Posterior vena cava (tissue), 2 donors: ENCODE measurements around the gene WFIKKN1. TPM values are rescaled to one million over a fixed set of nuclear protein-coding genes. Genes with fewer than 3 reads are reported as not detected.

Experiments
- total RNA-seq, 2 donors: library from RNA; stranded (reverse); fragmentation: NEBNext Ultra II Directional; extraction: Animal tissue kit (Norgen Biotek cat#: 25700); gene quantifications; one replicate each; pipeline ENCODE4 v1.2.1, GENCODE V29; 2021
- donor health status: DM: yes; HTN: yes; CAD: no.
- donor health status: DM: yes; HTN: yes; CAD: no.

Gene WFIKKN1
- total RNA-seq, 2 donors from 2014 or later = 0.14 TPM

Other genes starting within 250 kb of the WFIKKN1 start
- 10 to 100 TPM; 24.7 to 28.9 TPM for gene PGAP6, start 249.0 kb upstream of the WFIKKN1 start, total RNA-seq
- gene NME4, start 233.8 kb upstream of the WFIKKN1 start, total RNA-seq = 100 to 1,000 TPM in 1 of 2 donors, 10 to 100 TPM in 1; 70.7 to 108 TPM
- 10 to 100 TPM; 11.2 to 12.9 TPM for gene DECR2, start 229.1 kb upstream of the WFIKKN1 start, total RNA-seq
- gene RAB11FIP3, start 205.3 kb upstream of the WFIKKN1 start, total RNA-seq = 10 to 100 TPM; 40.1 to 45.2 TPM
- gene CAPN15, start 103.3 kb upstream of the WFIKKN1 start, total RNA-seq = 10 to 100 TPM; 23.3 to 26.6 TPM
- gene PRR35, start 70.6 kb upstream of the WFIKKN1 start, total RNA-seq = not detected
- gene NHLRC4, start 64.0 kb upstream of the WFIKKN1 start, total RNA-seq = under 1 TPM; 0.38 to 0.65 TPM
- 10 to 100 TPM; 22.1 to 25.4 TPM for gene PIGQ, start 61.0 kb upstream of the WFIKKN1 start, total RNA-seq
- 10 to 100 TPM; 13.0 to 13.6 TPM for gene RAB40C, start 40.9 kb upstream of the WFIKKN1 start, total RNA-seq
- 10 to 100 TPM; 43.3 to 63.2 TPM for gene METTL26, start 5.3 kb downstream of the WFIKKN1 start, total RNA-seq
- 10 to 100 TPM; 19.0 to 21.5 TPM for gene MCRIP2, start 10.8 kb downstream of the WFIKKN1 start, total RNA-seq
- gene WDR90, start 18.4 kb downstream of the WFIKKN1 start, total RNA-seq = 10 to 100 TPM; 13.4 to 14.9 TPM
- 10 to 100 TPM; 57.5 to 65.1 TPM for gene RHOT2, start 37.1 kb downstream of the WFIKKN1 start, total RNA-seq
- under 1 TPM; 0.71 to 0.79 TPM for gene RHBDL1, start 44.7 kb downstream of the WFIKKN1 start, total RNA-seq
- 10 to 100 TPM; 73.3 to 79.7 TPM for gene STUB1, start 49.4 kb downstream of the WFIKKN1 start, total RNA-seq
- 10 to 100 TPM; 49.8 to 58.9 TPM for gene JMJD8, start 53.3 kb downstream of the WFIKKN1 start, total RNA-seq
- gene WDR24, start 59.4 kb downstream of the WFIKKN1 start, total RNA-seq = 1 to 10 TPM; 7.4 to 7.5 TPM
- not detected for gene FBXL16, start 74.8 kb downstream of the WFIKKN1 start, total RNA-seq
- 10 to 100 TPM; 21.6 to 24.9 TPM for gene METRN, start 84.1 kb downstream of the WFIKKN1 start, total RNA-seq
- 10 to 100 TPM; 20.0 to 25.5 TPM for gene ANTKMT, start 90.2 kb downstream of the WFIKKN1 start, total RNA-seq
- 1 to 10 TPM in 1 of 2 donors, under 1 TPM in 1; 0.52 to 1.0 TPM for gene CCDC78, start 95.5 kb downstream of the WFIKKN1 start, total RNA-seq
- 1 to 10 TPM; 3.6 to 4.1 TPM for gene HAGHL, start 96.1 kb downstream of the WFIKKN1 start, total RNA-seq
- 10 to 100 TPM; 18.2 to 18.6 TPM for gene CIAO3, start 110.0 kb downstream of the WFIKKN1 start, total RNA-seq
- gene MSLN, start 129.7 kb downstream of the WFIKKN1 start, total RNA-seq = under 1 TPM; 0.29 to 0.37 TPM
- gene RPUSD1, start 157.4 kb downstream of the WFIKKN1 start, total RNA-seq = 10 to 100 TPM in 1 of 2 donors, 1 to 10 TPM in 1; 8.8 to 11.4 TPM
- gene CHTF18, start 157.6 kb downstream of the WFIKKN1 start, total RNA-seq = 1 to 10 TPM; 7.7 TPM
- gene GNG13, start 169.7 kb downstream of the WFIKKN1 start, total RNA-seq = not detected